ENCODE measurements around the gene LTBP2. TPM values are rescaled to one million over a fixed set of nuclear protein-coding genes. Genes with fewer than 3 reads are reported as not detected.

Gene LTBP2
- total and polyA plus RNA-seq, 2 experiments from 2014 or later: 7.6 to 8.6 TPM

DNA sequence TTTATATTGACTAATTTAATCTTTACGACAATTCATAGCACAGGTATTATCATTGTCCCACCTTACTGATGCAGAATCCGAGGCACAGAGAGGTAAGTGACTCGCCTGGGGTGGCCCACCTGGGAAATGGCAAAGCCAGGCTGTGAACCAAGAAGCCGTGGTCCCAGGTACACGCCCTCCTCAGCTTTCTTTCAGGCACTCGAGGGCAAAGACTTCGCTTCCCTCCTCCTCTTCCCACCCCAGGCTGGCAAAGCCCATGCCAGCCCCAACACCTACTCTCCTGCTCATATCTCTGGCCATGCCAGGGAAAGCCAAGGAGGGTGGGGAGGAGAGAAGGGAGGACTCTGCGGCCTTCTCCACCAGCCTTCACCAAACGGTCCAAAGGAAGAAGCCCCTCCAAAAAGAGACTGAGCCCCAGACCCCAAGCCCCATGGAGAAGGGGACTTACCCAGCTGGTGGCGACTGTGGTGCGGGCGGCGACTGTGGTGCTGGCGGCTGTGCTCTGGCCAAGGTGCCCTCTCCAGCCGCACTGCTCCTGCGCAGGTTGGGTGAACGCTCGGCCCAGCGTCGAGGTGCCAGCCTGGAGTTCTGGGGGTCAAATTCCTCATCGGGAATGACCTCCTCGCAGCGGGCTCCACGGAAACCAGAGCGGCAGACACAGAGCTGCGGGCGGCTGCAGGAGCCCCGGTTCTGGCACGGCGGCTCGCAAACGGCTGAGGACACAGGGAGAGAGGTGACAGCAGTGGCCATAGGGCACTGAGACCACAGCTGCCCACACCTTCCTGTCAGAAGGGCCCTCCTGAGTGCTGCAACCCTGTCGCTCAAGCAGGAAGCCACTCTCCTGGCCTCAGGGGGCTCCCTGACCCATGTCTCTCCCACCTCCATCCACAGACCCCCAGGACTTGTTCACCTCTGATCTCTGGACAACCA lies 26.4 kb downstream of the LTBP2 start:
- TF ChIP-seq EZH2phosphoT487 (IDR thresholded peaks at IDR 0.05; ENCODE audit: low read depth, severe bottlenecking, unreplicated experiment) (no peak), EZH2 (IDR thresholded peaks at IDR 0.05; ENCODE audit: borderline replicate concordance) (no peak)
- TF ChIP-seq, protein P1, sequence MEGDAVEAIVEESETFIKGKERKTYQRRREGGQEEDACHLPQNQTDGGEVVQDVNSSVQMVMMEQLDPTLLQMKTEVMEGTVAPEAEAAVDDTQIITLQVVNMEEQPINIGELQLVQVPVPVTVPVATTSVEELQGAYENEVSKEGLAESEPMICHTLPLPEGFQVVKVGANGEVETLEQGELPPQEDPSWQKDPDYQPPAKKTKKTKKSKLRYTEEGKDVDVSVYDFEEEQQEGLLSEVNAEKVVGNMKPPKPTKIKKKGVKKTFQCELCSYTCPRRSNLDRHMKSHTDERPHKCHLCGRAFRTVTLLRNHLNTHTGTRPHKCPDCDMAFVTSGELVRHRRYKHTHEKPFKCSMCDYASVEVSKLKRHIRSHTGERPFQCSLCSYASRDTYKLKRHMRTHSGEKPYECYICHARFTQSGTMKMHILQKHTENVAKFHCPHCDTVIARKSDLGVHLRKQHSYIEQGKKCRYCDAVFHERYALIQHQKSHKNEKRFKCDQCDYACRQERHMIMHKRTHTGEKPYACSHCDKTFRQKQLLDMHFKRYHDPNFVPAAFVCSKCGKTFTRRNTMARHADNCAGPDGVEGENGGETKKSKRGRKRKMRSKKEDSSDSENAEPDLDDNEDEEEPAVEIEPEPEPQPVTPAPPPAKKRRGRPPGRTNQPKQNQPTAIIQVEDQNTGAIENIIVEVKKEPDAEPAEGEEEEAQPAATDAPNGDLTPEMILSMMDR (IDR thresholded peaks at IDR 0.05; ENCODE audit: poor library complexity): no peak
- no peaks in the 10 kb centered on the region for H3K9me2 ChIP-seq (replicated peaks; ENCODE audit: insufficient read depth)
- no peaks in the 10 kb centered on the region for H3K36me3 ChIP-seq (replicated peaks; ENCODE audit: insufficient read depth, low read depth)
- no peak overlapping the region for H3K4me3 ChIP-seq
- peaks cover 6% of the 10 kb centered on the region for H3K4me1 ChIP-seq (ENCODE audit: insufficient read depth)
- no peak overlapping the region for H2AFZ ChIP-seq
- H3K27ac ChIP-seq: no peak overlapping the region
- H3K9me3 ChIP-seq (ENCODE audit: low read depth): no peaks in the 10 kb centered on the region
- 95% methylated on average over 33 of the region's 33 CpGs for WGBS (ENCODE audit: low lambda C conversion rate, missing lambda C conversion rate)
- no peaks in the 10 kb centered on the region for H3K27me3 ChIP-seq
- H3K79me2 ChIP-seq: no peaks in the 10 kb centered on the region
- DNase-seq (ENCODE audit: low spot score): no peak
- no peak overlapping the region for H3K4me2 ChIP-seq
- H4K20me1 ChIP-seq (ENCODE audit: insufficient read depth, poor library complexity, severe bottlenecking): no peaks in the 10 kb centered on the region

DNA sequence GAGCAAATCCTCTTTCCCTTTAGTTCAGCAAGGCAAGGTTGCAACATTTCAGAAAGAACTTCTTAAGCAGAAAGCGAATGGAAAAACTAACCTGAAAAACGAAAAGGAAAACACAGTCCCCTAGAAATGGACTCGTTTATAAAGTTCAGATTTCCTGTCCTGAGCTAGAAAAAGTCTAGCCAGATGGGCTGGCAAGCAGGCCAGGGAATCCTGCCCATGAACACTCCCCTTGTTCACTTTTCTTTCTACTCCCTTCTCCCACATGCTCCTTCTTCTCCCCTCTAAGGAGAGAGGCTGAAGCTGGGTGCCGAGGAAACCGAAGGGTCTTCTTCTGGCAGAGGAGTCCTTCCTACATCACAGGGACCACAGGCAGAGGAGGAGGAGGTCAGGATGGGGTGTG lies 27.1 kb downstream of the LTBP2 start:
- H3K27me3 ChIP-seq: no peaks in the 10 kb centered on the region
- H4K20me1 ChIP-seq (ENCODE audit: insufficient read depth, poor library complexity, severe bottlenecking): no peaks in the 10 kb centered on the region
- H3K79me2 ChIP-seq: no peaks in the 10 kb centered on the region
- H3K27ac ChIP-seq: no peak overlapping the region
- no peaks in the 10 kb centered on the region for H3K9me2 ChIP-seq (replicated peaks; ENCODE audit: insufficient read depth)
- no peak overlapping the region for H2AFZ ChIP-seq
- no peak for TF ChIP-seq EZH2phosphoT487 (IDR thresholded peaks at IDR 0.05; ENCODE audit: low read depth, severe bottlenecking, unreplicated experiment)
- TF ChIP-seq EZH2 (IDR thresholded peaks at IDR 0.05; ENCODE audit: borderline replicate concordance): no peak
- TF ChIP-seq, protein P1 (IDR thresholded peaks at IDR 0.05; ENCODE audit: poor library complexity): no peak
- 89% methylated on average over 5 of the region's 5 CpGs for WGBS (ENCODE audit: low lambda C conversion rate, missing lambda C conversion rate)
- H3K4me3 ChIP-seq: no peak overlapping the region
- peaks cover 6% of the 10 kb centered on the region for H3K4me1 ChIP-seq (ENCODE audit: insufficient read depth)
- no peak for DNase-seq (ENCODE audit: low spot score)
- no peak overlapping the region for H3K4me2 ChIP-seq
- H3K9me3 ChIP-seq (ENCODE audit: low read depth): no peaks in the 10 kb centered on the region
- H3K36me3 ChIP-seq (replicated peaks; ENCODE audit: insufficient read depth, low read depth): no peaks in the 10 kb centered on the region

DNA sequence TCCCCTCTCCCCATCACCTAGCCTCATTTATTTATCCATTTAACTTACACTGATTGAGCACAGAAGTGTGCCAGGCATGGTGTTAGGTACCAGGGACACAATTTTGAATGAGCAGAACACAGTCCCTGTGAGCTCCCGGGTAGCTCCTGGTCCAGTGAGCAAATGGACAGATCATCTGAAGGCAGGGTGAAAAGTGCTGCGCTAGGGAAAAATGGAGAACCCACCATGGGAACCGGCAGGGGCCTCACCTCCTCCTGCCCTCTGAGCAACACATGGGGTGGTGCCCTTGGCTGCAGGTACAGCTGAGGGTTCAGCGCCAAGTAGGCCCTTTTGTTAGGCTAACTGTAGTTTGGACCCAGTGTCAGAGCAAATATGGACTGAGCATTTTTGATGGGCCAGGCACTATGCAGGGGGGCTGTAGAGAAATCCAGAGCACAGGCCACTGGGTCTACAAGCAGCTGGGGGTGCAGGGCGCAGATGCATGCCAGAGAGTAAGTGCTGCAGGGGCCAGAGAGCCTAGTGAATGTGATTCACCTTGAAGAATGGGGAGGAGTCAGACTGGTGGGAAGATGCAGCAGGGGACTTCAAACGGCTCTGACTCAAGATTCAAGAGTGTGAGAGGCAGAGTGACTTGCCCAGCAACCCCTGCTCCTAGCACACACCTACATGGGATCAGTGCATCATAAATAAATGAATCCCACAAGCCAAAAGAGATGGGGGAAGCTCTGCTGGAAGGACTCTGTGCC lies 28.2 kb downstream of the LTBP2 start:
- no peaks in the 10 kb centered on the region for H3K27me3 ChIP-seq
- H3K9me3 ChIP-seq (ENCODE audit: low read depth): no peaks in the 10 kb centered on the region
- no peak overlapping the region for H3K4me3 ChIP-seq
- WGBS (ENCODE audit: low lambda C conversion rate, missing lambda C conversion rate): 78% methylated on average over 6 of the region's 6 CpGs
- no peak overlapping the region for H3K27ac ChIP-seq
- H3K79me2 ChIP-seq: no peaks in the 10 kb centered on the region
- TF ChIP-seq, protein P1 (IDR thresholded peaks at IDR 0.05; ENCODE audit: poor library complexity): no peak
- TF ChIP-seq EZH2phosphoT487 (IDR thresholded peaks at IDR 0.05; ENCODE audit: low read depth, severe bottlenecking, unreplicated experiment) (no peak), EZH2 (IDR thresholded peaks at IDR 0.05; ENCODE audit: borderline replicate concordance) (no peak)
- no peaks in the 10 kb centered on the region for H3K9me2 ChIP-seq (replicated peaks; ENCODE audit: insufficient read depth)
- H3K36me3 ChIP-seq (replicated peaks; ENCODE audit: insufficient read depth, low read depth): no peaks in the 10 kb centered on the region
- no peak overlapping the region for H2AFZ ChIP-seq
- peaks cover 6% of the 10 kb centered on the region for H3K4me1 ChIP-seq (ENCODE audit: insufficient read depth)
- no peak overlapping the region for H3K4me2 ChIP-seq
- no peaks in the 10 kb centered on the region for H4K20me1 ChIP-seq (ENCODE audit: insufficient read depth, poor library complexity, severe bottlenecking)
- peak; percentile 55 for DNase-seq (ENCODE audit: low spot score)

Data from hepatocyte (in vitro differentiated cells).